IMR-90 (cell line): Measurements from ENCODE around the gene SYNC. TPM values are rescaled to one million over a fixed set of nuclear protein-coding genes. Genes with fewer than 3 reads are reported as not detected.
"Not testable (repeated sequence)": the region's sequence is repeated elsewhere in the genome, so short reads cannot be mapped to it uniquely, and the experiment has no call there.

Experiments
- ATAC-seq: fragments of 200-7000 bp; cut with Tn5 transposase; 2 replicates; pipeline ENCODE4 v1.9.1; 2020; ENCODE audit warnings: low read depth, mild to moderate bottlenecking, moderate library complexity
- BruUV-seq: library from RNA; stranded (reverse); fragments of 400-500 nt; replicated peaks from 2 replicates; lab custom pipeline; 2021; lab: Mats Ljungman, UMichigan
- CTCF ChIA-PET: fragments of 300-600 bp; formaldehyde crosslinking; extraction: SDS; loops from one replicate; lab custom pipeline; 2021; ENCODE audit warnings: antibody characterized with exemption; lab: Yijun Ruan, JAX
- POLR2A ChIA-PET: fragments of 300-600 bp; sonication (Branson Sonifier 250); formaldehyde crosslinking; loops from one replicate; lab custom pipeline; 2022; ENCODE audit warnings: antibody characterized with exemption; ENCODE audit not compliant: unreplicated experiment; lab: Charles Lee
- DNase-seq: peaks from one replicate; pipeline ENCODE4 v3.0.0; 2013
- H2AFZ ChIP-seq: replicated peaks from 2 replicates; pipeline ENCODE3; 2013; ENCODE audit warnings: low read length, mild to moderate bottlenecking; ENCODE audit not compliant: poor library complexity
- H2AK5ac ChIP-seq: 2 replicates; pipeline ENCODE4 v1.6.1; 2013; ENCODE audit warnings: low read depth, low read length, inconsistent platforms
- H2AK9ac ChIP-seq: replicated peaks from 2 replicates; pipeline ENCODE3; 2013; ENCODE audit warnings: mild to moderate bottlenecking, low read depth, low read length, moderate library complexity; ENCODE audit not compliant: poor library complexity
- H2BK120ac ChIP-seq: 2 replicates; pipeline ENCODE4 v1.6.1; 2013; ENCODE audit warnings: low read depth, low read length, inconsistent platforms
- H2BK15ac ChIP-seq: 3 replicates; pipeline ENCODE4 v1.6.1; 2013; ENCODE audit warnings: low read depth, low read length, inconsistent platforms
- H2BK20ac ChIP-seq: 2 replicates; pipeline ENCODE4 v1.6.1; 2013; ENCODE audit warnings: low read depth, mild to moderate bottlenecking, inconsistent platforms, low read length, moderate library complexity
- H2BK5ac ChIP-seq: 2 replicates; pipeline ENCODE4 v1.6.1; 2013; ENCODE audit warnings: mild to moderate bottlenecking, low read depth, low read length, inconsistent platforms; ENCODE audit not compliant: poor library complexity, severe bottlenecking
- H3K14ac ChIP-seq: replicated peaks from 2 replicates; pipeline ENCODE4 v1.6.1; 2013; ENCODE audit warnings: low read depth, low read length, inconsistent platforms
- H3K18ac ChIP-seq: 2 replicates; pipeline ENCODE4 v1.6.1; 2013; ENCODE audit warnings: low read depth, low read length, control low read depth
- H3K23ac ChIP-seq: 2 replicates; pipeline ENCODE4 v1.6.1; 2013; ENCODE audit warnings: low read depth, low read length, inconsistent platforms
- H3K27ac ChIP-seq: 2 replicates; pipeline ENCODE4 v1.5.1; 2013; ENCODE audit warnings: mild to moderate bottlenecking, control low read depth, low read length; ENCODE audit not compliant: insufficient read depth
- H3K27me3 ChIP-seq: 2 replicates; pipeline ENCODE4 v1.6.1; 2013; ENCODE audit warnings: low read length; ENCODE audit not compliant: control insufficient read depth, insufficient read depth
- H3K36me3 ChIP-seq: 2 replicates; pipeline ENCODE4 v1.6.1; 2013; ENCODE audit warnings: low read length, mixed read lengths; ENCODE audit not compliant: control insufficient read depth, insufficient read depth
- H3K4ac ChIP-seq: 2 replicates; pipeline ENCODE4 v1.6.1; 2013; ENCODE audit warnings: low read depth, low read length, inconsistent platforms
- H3K4me1 ChIP-seq: 2 replicates; pipeline ENCODE4 v1.6.1; 2013; ENCODE audit warnings: low read length, mixed read lengths; ENCODE audit not compliant: control insufficient read depth, insufficient read depth
- H3K4me2 ChIP-seq: 2 replicates; pipeline ENCODE4 v1.6.1; 2013; ENCODE audit warnings: low read depth, mild to moderate bottlenecking, control low read depth, low read length, moderate library complexity
- H3K4me3 ChIP-seq: 2 replicates; pipeline ENCODE4 v1.5.1; 2013; ENCODE audit warnings: low read depth, mild to moderate bottlenecking, control low read depth, low read length, moderate library complexity; ENCODE audit not compliant: insufficient read depth
- H3K56ac ChIP-seq: 2 replicates; pipeline ENCODE4 v1.6.1; 2013; ENCODE audit warnings: low read length, inconsistent platforms; ENCODE audit not compliant: insufficient read depth; ENCODE audit errors: extremely low read depth
- H3K79me1 ChIP-seq, 2 experiments: 2 replicates each; pipeline ENCODE4 v1.6.1; 2013; ENCODE audit warnings: low read length in 2 of 2, inconsistent platforms in 1 of 2, low read depth in 1 of 2
- H3K9ac ChIP-seq: 2 replicates; pipeline ENCODE4 v1.6.1; 2013; ENCODE audit warnings: low read depth, low read length, control low read depth
- H3K9me1 ChIP-seq: 2 replicates; pipeline ENCODE4 v1.6.1; 2013; ENCODE audit warnings: low read length, inconsistent platforms; ENCODE audit not compliant: insufficient read depth
- H3K9me3 ChIP-seq: 2 replicates; pipeline ENCODE4 v1.6.1; 2013; ENCODE audit warnings: low read length; ENCODE audit not compliant: control insufficient read depth, insufficient read depth
- H4K20me1 ChIP-seq: 2 replicates; pipeline ENCODE4 v1.6.1; 2013; ENCODE audit warnings: low read length, inconsistent platforms; ENCODE audit not compliant: insufficient read depth
- H4K5ac ChIP-seq: 2 replicates; pipeline ENCODE4 v1.6.1; 2013; ENCODE audit warnings: mild to moderate bottlenecking, low read depth, low read length, control low read depth
- H4K8ac ChIP-seq, 2 experiments: 2 replicates each; pipeline ENCODE4 v1.6.1; 2013; ENCODE audit warnings: low read depth in 2 of 2, low read length in 2 of 2, control low read depth in 1 of 2, inconsistent platforms in 1 of 2
- H4K91ac ChIP-seq: 2 replicates; pipeline ENCODE4 v1.6.1; 2013; ENCODE audit warnings: low read depth, low read length, inconsistent platforms; ENCODE audit not compliant: insufficient read depth
- WGBS, 2 experiments: methylation state at CpG; one replicate each; pipeline versions ENCODE4 v1.1.5 to v1.1.7; 2013; ENCODE audit warnings: missing lambda C conversion rate in 2 of 2; ENCODE audit not compliant: insufficient read length in 1 of 2; ENCODE audit errors: extremely low coverage in 2 of 2; 5-methylcytosine and 5-hydroxymethylcytosine counted together
- dilution Hi-C: fragments of 300-500 bp; cut with HindIII; formaldehyde crosslinking; loops from one replicate; pipeline ENCODE4 v1.14.3; 2018; ENCODE audit warnings: low sequenced_read_pairs; ENCODE audit not compliant: unreplicated experiment
- in situ Hi-C: fragments of 300-500 bp; cut with MboI; formaldehyde crosslinking; loops from 3 replicates; pipeline ENCODE4 v1.14.3; 2019; ENCODE audit warnings: low sequenced_read_pairs, inconsistent platforms, mixed read lengths
- intact Hi-C: fragments of 100-400 bp; cut with micrococcal nuclease; formaldehyde crosslinking; loops from 2 replicates; pipeline ENCODE4 v1.10.0; 2022
- polyA plus RNA-seq, 3 experiments: library from polyadenylated mRNA; depleted of rRNA; stranded (reverse); fragments of >200 nt; gene quantifications; 2 replicates each; pipeline ENCODE4 v1.2.3, GENCODE V29; 2012; ENCODE audit warnings: low replicate concordance in 1 of 3
- total RNA-seq: library from RNA; depleted of rRNA; stranded (reverse); fragments of >200 nt; gene quantifications from 2 replicates; pipeline ENCODE4 v1.2.3, GENCODE V29; 2012

Gene SYNC
- total and polyA plus RNA-seq, 2 of the 4 experiments (the other 2 are of a cell fraction) = 48.9 to 103 TPM

DNA sequence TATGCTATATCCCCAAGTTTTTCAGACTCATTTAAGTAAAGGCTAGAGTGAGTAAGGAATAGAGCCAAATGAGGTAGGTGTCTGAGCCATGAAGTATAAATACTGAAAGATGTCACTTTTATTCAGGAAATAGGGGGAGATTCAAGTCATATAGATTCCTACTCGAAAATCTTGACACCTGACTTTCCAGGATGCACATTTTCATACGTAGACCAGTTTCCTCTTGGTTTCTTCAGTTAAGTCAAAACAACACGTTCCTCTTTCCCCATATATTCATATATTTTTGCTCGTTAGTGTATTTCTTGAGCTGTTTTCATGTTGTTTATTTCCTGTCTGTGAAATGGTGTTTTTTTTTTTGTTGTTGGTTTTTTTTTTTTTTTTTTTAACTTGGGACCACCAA, 22.6 kb downstream of the SYNC start:
- H4K91ac ChIP-seq, H4K5ac ChIP-seq, H3K4me3 ChIP-seq, ATAC-seq, H2AK5ac ChIP-seq, H3K14ac ChIP-seq, H3K23ac ChIP-seq, H3K9ac ChIP-seq, H2AFZ ChIP-seq, H2BK5ac ChIP-seq, H3K27me3 ChIP-seq, H2BK15ac ChIP-seq, H3K27ac ChIP-seq, H3K18ac ChIP-seq, H3K9me3 ChIP-seq, H3K4me2 ChIP-seq, POLR2A ChIA-PET, H3K56ac ChIP-seq, in situ Hi-C loops, H3K4me1 ChIP-seq, DNase-seq, H4K8ac ChIP-seq, H2AK9ac ChIP-seq, H2BK20ac ChIP-seq, H3K9me1 ChIP-seq, H2BK120ac ChIP-seq, H3K4ac ChIP-seq, dilution Hi-C loops, H4K20me1 ChIP-seq: not testable (repeated sequence)
- CTCF ChIA-PET = interaction anchor here (0.6 kb wide), 1 partner anchor 59 kb away, joined by 4 read pairs; no protein-coding TSS in a partner anchor
- Histone ChIP-seq H3K36me3 (peaks cover 49% of the 10 kb centered on the region), H3K79me1 (peaks cover 9 to 38% of the 10 kb centered on the region in 2 experiments)
- no CpG with 5 or more reads among the region's 4 CpGs for WGBS, 2 experiments
- BruUV-seq = TSS peak; percentile 56
- intact Hi-C loops = loop anchor here (5.0 kb wide), 1 partner anchor 162 kb away; no protein-coding TSS in a partner anchor
